ENCODE data around the gene SLC6A6. TPM values are rescaled to one million over a fixed set of nuclear protein-coding genes. Genes with fewer than 3 reads are reported as not detected.

Gene SLC6A6
- total and polyA plus RNA-seq, 2 experiments from 2014 or later, result 4.6 to 10.6 TPM

DNA sequence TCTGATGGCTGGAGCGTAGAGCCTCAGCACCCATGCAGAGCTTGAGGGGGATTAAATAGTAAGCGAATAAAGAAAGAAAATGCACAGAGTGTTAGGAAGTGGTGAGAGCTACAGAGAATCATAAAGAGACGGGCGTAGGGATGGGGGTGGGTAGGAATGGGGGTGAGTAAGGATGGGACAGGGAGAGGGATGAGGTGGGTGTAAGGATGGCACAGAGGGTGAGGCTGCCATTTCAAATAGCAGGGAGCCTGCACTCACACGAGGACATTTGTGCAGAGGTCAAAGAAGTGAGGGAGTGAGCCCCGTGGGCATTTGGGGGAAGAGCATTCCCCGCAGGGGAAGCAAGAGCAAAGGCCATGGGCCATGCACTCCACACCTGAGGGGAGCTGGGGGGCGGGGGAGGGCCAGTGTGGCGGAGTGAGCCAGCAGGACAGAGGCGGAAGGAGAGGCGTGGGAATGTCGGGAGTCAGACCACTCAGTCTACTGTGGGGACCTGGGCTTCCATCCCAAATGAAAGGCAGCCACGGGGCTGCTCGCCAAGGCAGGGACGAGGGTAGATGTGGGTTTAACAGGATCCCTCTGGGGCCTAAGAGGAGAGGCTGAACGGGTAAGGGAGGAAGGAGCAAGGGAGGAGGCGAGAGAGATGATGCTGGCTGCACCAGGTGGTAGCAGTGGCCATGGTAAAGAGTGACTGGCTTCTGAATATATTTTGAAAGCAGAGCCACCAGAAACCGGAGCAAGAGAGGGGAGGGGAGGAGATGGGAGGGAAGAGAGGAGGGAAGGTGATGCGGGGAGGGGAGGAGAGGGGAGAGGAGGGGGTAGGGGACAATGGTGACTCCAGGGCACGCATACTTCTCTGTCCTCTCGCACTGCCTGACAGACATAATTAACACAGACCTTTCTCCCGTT lies 35.2 kb upstream of the SLC6A6 start:
- no peak overlapping the region for H3K4me2 ChIP-seq (ENCODE audit: unreplicated experiment)
- DNase-seq, result no peak
- H4K20me1 ChIP-seq (ENCODE audit: insufficient read depth), result no peaks in the 10 kb centered on the region
- H3F3A ChIP-seq (ENCODE audit: insufficient read depth), result no peaks in the 10 kb centered on the region
- H3K36me3 ChIP-seq (ENCODE audit: low read depth), result no peaks in the 10 kb centered on the region
- no peak overlapping the region for H3K4me3 ChIP-seq
- 66% methylated on average over 17 to 22 of the region's 22 CpGs for WGBS, 2 experiments (ENCODE audit: low coverage in 1 of 2, low lambda C conversion rate in 2 of 2, missing lambda C conversion rate in 2 of 2)
- no peak overlapping the region for H3K9ac ChIP-seq
- H3K9me2 ChIP-seq (ENCODE audit: insufficient read depth), result no peaks in the 10 kb centered on the region
- no peak overlapping the region for H3K27ac ChIP-seq
- no peak overlapping the region for H2AFZ ChIP-seq
- H3K27me3 ChIP-seq (replicated peaks; ENCODE audit: insufficient read depth), result peaks cover 11% of the 10 kb centered on the region; the same call in 1 of the 2 replicates
- in situ Hi-C loops (cut with MboI), result no loop called here
- peaks cover 7% of the 10 kb centered on the region for H3K4me1 ChIP-seq (ENCODE audit: insufficient read depth)
- H3K79me2 ChIP-seq (ENCODE audit: insufficient read depth), result no peaks in the 10 kb centered on the region
- no peaks in the 10 kb centered on the region for H3K9me3 ChIP-seq (ENCODE audit: low read depth)
- TF ChIP-seq EZH2 (IDR thresholded peaks at IDR 0.05; ENCODE audit: insufficient read depth, poor library complexity, severe bottlenecking) (no peak), EZH2phosphoT487 (IDR thresholded peaks at IDR 0.05; ENCODE audit: insufficient read depth, low read depth) (no peak)

DNA sequence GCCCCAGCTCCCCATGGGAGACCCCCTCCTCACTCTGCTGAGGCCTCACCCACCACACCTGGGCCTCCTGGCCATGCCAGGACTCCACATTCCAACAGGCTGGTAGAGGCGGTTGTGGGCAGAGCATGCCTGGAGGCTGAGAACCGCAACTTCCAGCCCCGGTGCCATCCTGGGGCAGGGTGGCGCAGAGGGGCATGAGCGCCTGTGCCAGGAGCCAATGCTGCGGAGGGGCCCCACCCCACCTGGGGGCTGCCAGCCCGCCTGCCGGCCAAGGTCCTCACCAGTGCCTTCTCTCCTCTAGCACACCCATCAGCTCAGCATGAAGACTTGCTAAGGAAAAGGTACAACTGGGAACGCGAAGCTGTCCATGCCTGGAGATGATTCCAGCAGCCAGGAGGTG lies 34.3 kb upstream of the SLC6A6 start:
- no peaks in the 10 kb centered on the region for H3F3A ChIP-seq (ENCODE audit: insufficient read depth)
- no peaks in the 10 kb centered on the region for H3K9me3 ChIP-seq (ENCODE audit: low read depth)
- H4K20me1 ChIP-seq (ENCODE audit: insufficient read depth), result no peaks in the 10 kb centered on the region
- H3K27me3 ChIP-seq (replicated peaks; ENCODE audit: insufficient read depth), result peaks cover 9% of the 10 kb centered on the region; the same call in 1 of the 2 replicates
- TF ChIP-seq EZH2phosphoT487 (IDR thresholded peaks at IDR 0.05; ENCODE audit: insufficient read depth, low read depth), result no peak
- no peak for TF ChIP-seq EZH2 (IDR thresholded peaks at IDR 0.05; ENCODE audit: insufficient read depth, poor library complexity, severe bottlenecking)
- no peak for DNase-seq
- no peak overlapping the region for H3K4me3 ChIP-seq
- H3K9me2 ChIP-seq (ENCODE audit: insufficient read depth), result no peaks in the 10 kb centered on the region
- no peak overlapping the region for H2AFZ ChIP-seq
- no peak overlapping the region for H3K27ac ChIP-seq
- WGBS, 2 experiments (ENCODE audit: low coverage in 1 of 2, low lambda C conversion rate in 2 of 2, missing lambda C conversion rate in 2 of 2), result 81 to 88% methylated on average over 9 to 10 of the region's 10 CpGs
- no peak overlapping the region for H3K9ac ChIP-seq
- H3K79me2 ChIP-seq (ENCODE audit: insufficient read depth), result no peaks in the 10 kb centered on the region
- in situ Hi-C loops (cut with MboI), result no loop called here
- no peaks in the 10 kb centered on the region for H3K36me3 ChIP-seq (ENCODE audit: low read depth)
- H3K4me1 ChIP-seq (ENCODE audit: insufficient read depth), result peaks cover 10% of the 10 kb centered on the region
- no peak overlapping the region for H3K4me2 ChIP-seq (ENCODE audit: unreplicated experiment)

DNA sequence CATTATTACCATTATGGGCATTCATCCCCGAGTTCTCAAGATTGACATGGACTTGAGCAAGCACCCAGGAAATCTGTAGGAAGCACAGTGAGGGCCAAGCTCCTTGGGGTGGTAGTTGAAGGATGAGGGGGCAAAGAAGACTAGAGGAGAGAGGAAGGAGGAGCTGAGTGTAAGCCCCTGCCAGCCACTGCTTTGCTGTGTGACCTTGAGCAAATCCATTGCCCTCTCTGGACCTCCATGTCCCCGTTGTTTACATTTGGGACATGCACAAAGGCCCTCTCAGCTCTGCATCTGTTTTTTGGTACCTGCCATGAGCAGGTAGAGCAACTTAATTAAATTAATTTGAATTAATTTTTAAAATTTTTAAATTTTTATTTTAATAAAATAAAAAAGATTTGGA lies 33.5 kb upstream of the SLC6A6 start:
- no peaks in the 10 kb centered on the region for H3F3A ChIP-seq (ENCODE audit: insufficient read depth)
- no peaks in the 10 kb centered on the region for H3K9me2 ChIP-seq (ENCODE audit: insufficient read depth)
- H3K4me3 ChIP-seq, result no peak overlapping the region
- H3K79me2 ChIP-seq (ENCODE audit: insufficient read depth), result no peaks in the 10 kb centered on the region
- H4K20me1 ChIP-seq (ENCODE audit: insufficient read depth), result no peaks in the 10 kb centered on the region
- peaks cover 2% of the 10 kb centered on the region; the same call in 1 of the 2 replicates for H3K27me3 ChIP-seq (replicated peaks; ENCODE audit: insufficient read depth)
- in situ Hi-C loops (cut with MboI), result no loop called here
- no peaks in the 10 kb centered on the region for H3K36me3 ChIP-seq (ENCODE audit: low read depth)
- H3K27ac ChIP-seq, result no peak overlapping the region
- no peaks in the 10 kb centered on the region for H3K9me3 ChIP-seq (ENCODE audit: low read depth)
- H3K4me1 ChIP-seq (ENCODE audit: insufficient read depth), result peaks cover 10% of the 10 kb centered on the region
- no peak for DNase-seq
- H3K9ac ChIP-seq, result no peak overlapping the region
- H3K4me2 ChIP-seq (ENCODE audit: unreplicated experiment), result no peak overlapping the region
- no peak overlapping the region for H2AFZ ChIP-seq
- WGBS, 2 experiments (ENCODE audit: low coverage in 1 of 2, low lambda C conversion rate in 2 of 2, missing lambda C conversion rate in 2 of 2), result 76 to 90% methylated on average over 2 of the region's 2 CpGs
- TF ChIP-seq EZH2phosphoT487 (IDR thresholded peaks at IDR 0.05; ENCODE audit: insufficient read depth, low read depth) (no peak), EZH2 (IDR thresholded peaks at IDR 0.05; ENCODE audit: insufficient read depth, poor library complexity, severe bottlenecking) (no peak)

DNA sequence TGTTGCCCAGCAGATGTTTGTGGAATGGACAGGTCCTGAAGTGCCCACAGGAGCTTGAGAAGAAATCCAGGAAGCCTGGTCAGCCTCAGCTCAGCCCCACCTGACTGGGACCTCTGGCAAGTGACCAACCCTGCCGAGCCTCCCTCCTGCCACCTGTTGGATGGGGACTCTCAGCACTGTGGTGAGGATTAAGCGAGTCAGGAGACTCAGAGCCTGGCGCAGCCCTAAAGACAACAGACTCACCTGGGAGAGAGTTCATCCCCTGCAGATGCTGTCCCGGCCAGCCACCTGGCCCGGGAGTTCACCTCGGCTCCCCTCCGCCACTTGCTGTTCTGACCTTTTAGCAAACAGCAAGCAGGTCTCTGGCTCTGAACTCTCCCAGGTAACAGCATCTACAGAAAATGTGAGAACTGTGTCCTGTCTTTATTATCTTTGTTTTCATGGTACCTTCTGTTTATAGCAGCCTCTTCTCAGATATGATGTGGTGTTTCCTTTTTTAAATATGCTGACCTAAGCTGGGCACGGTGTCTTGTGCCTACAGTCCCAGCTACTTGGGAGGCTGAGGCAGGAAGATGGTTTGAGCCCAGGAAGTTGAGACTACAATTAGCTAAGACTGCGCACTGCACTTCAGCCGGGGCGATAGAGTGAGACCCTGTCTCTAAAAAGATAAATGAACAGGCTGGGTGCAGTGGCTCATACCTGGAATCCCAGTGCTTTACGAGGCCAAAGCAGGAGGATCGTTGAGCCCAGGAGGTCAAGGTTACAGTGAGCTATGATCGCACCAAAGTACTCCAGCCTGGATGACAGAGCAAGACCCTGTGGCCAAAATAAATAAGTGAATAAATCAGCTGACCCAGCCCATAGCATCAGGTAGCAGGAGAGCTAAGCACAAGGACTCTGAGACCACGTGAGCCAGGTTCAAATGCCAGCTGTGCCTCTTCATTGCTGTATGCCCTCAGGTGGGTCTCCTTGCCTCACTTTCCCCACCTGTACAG lies 32.4 kb upstream of the SLC6A6 start:
- Histone ChIP-seq H2AFZ (no peak overlapping the region), H3F3A (ENCODE audit: insufficient read depth) (no peaks in the 10 kb centered on the region), H3K4me2 (ENCODE audit: unreplicated experiment) (no peak overlapping the region), H3K79me2 (ENCODE audit: insufficient read depth) (no peaks in the 10 kb centered on the region), H3K9ac (no peak overlapping the region), H3K4me3 (no peak overlapping the region), H4K20me1 (ENCODE audit: insufficient read depth) (no peaks in the 10 kb centered on the region), H3K27ac (no peak overlapping the region), H3K9me3 (ENCODE audit: low read depth) (no peaks in the 10 kb centered on the region), H3K36me3 (ENCODE audit: low read depth) (no peaks in the 10 kb centered on the region), H3K27me3 (replicated peaks; ENCODE audit: insufficient read depth) (no peaks in the 10 kb centered on the region), H3K9me2 (ENCODE audit: insufficient read depth) (no peaks in the 10 kb centered on the region), H3K4me1 (ENCODE audit: insufficient read depth) (peaks cover 10% of the 10 kb centered on the region)
- 82 to 85% methylated on average over 15 of the region's 15 CpGs for WGBS, 2 experiments (ENCODE audit: low coverage in 1 of 2, low lambda C conversion rate in 2 of 2, missing lambda C conversion rate in 2 of 2)
- TF ChIP-seq EZH2 (IDR thresholded peaks at IDR 0.05; ENCODE audit: insufficient read depth, poor library complexity, severe bottlenecking) (no peak), EZH2phosphoT487 (IDR thresholded peaks at IDR 0.05; ENCODE audit: insufficient read depth, low read depth) (no peak)
- DNase-seq, result no peak
- in situ Hi-C loops (cut with MboI), result no loop called here
